BLaER1 treated with 17β-estradiol and CSF1 and Interleukin-3, amounts not matched to agents 10 nM and 100 nM (cell line): ENCODE results near the gene GJA9.

Source experiments
- H3K27ac ChIP-seq, 11 experiments: shearing (Covaris generic); formaldehyde crosslinking; 2 replicates each; pipeline ENCODE4 v1.8.1; 2022
- H3K27me3 ChIP-seq, 11 experiments: shearing (Covaris generic); formaldehyde crosslinking; 2 replicates each; pipeline ENCODE4 v1.8.1; 2022
- H3K36me3 ChIP-seq, 11 experiments: shearing (Covaris generic); formaldehyde crosslinking; 2 replicates each; pipeline ENCODE4 v1.8.1; 2022
- H3K4me1 ChIP-seq, 10 experiments: shearing (Covaris generic); formaldehyde crosslinking; 2 replicates each; pipeline ENCODE4 v1.8.1; 2022
- H3K4me2 ChIP-seq, 11 experiments: shearing (Covaris generic); formaldehyde crosslinking; 2 replicates each; pipeline ENCODE4 v1.8.1; 2022
- H3K4me3 ChIP-seq, 10 experiments: shearing (Covaris generic); formaldehyde crosslinking; 2 replicates each; pipeline ENCODE4 v1.8.1; 2022
- H3K9ac ChIP-seq, 11 experiments: shearing (Covaris generic); formaldehyde crosslinking; 2 replicates each; pipeline ENCODE4 v1.8.1; 2022
- H3K9me3 ChIP-seq, 11 experiments: shearing (Covaris generic); formaldehyde crosslinking; replicated peaks in 1 of 11; 2 replicates each; pipeline ENCODE4 v1.8.1; 2022
- H4K20me1 ChIP-seq, 11 experiments: shearing (Covaris generic); formaldehyde crosslinking; 2 replicates each; pipeline ENCODE4 v1.8.1; 2022
- Cebpa-rat ChIP-seq, 11 experiments: shearing (Covaris generic); IDR thresholded peaks; 2 replicates each; pipeline ENCODE4 v1.8.1; 2022

The GJA9 gene

GRCh38 chr1:38829368-38829767, 52.0 kb downstream of the GJA9 start:
- Histone ChIP-seq H3K9ac (no peak overlapping the region), H4K20me1 (no peaks in the 10 kb centered on the region), H3K27ac (no peak overlapping the region), H3K36me3 (no peaks in the 10 kb centered on the region), H3K9me3 (no peaks in the 10 kb centered on the region), H3K27me3 (no peaks in the 10 kb centered on the region), H3K4me2 (no peak overlapping the region), H3K4me1 (peaks cover 0 to 11% (median 7%) of the 10 kb centered on the region in 10 experiments; a peak in 18 of 20 replicates), H3K4me3 (no peak overlapping the region)
- no peak for TF ChIP-seq Cebpa-rat (IDR thresholded peaks at IDR 0.05)

GRCh38 chr1:38827318-38827717, 54.1 kb downstream of the GJA9 start:
- no peaks in the 10 kb centered on the region for H3K4me1 ChIP-seq
- H3K27me3 ChIP-seq = no peaks in the 10 kb centered on the region
- no peak for TF ChIP-seq Cebpa-rat (IDR thresholded peaks at IDR 0.05)
- H3K9ac ChIP-seq = no peak overlapping the region
- no peaks in the 10 kb centered on the region for H3K9me3 ChIP-seq
- H3K4me3 ChIP-seq = no peak overlapping the region
- 0 out of 22 replicates have a peak, but pooled peaks cover 0 to 6% (median 0%) of the 10 kb centered on the region in 11 experiments for H4K20me1 ChIP-seq
- no peak overlapping the region for H3K27ac ChIP-seq
- H3K4me2 ChIP-seq = no peak overlapping the region
- no peaks in the 10 kb centered on the region for H3K36me3 ChIP-seq

GRCh38 chr1:38826886-38827285, 54.5 kb downstream of the GJA9 start:
- H3K4me3 ChIP-seq = no peak overlapping the region
- H3K9ac ChIP-seq = no peak overlapping the region
- H3K4me1 ChIP-seq = no peaks in the 10 kb centered on the region
- H3K27me3 ChIP-seq = no peaks in the 10 kb centered on the region
- TF ChIP-seq Cebpa-rat (IDR thresholded peaks at IDR 0.05) = no peak
- H3K9me3 ChIP-seq = no peaks in the 10 kb centered on the region
- H4K20me1 ChIP-seq = 0 out of 22 replicates have a peak, but pooled peaks cover 0 to 6% (median 0%) of the 10 kb centered on the region in 11 experiments
- no peak overlapping the region for H3K27ac ChIP-seq
- no peaks in the 10 kb centered on the region for H3K36me3 ChIP-seq
- no peak overlapping the region for H3K4me2 ChIP-seq

GRCh38 chr1:38826262-38826661, 55.1 kb downstream of the GJA9 start:
- TF ChIP-seq Cebpa-rat (IDR thresholded peaks at IDR 0.05) = no peak
- no peaks in the 10 kb centered on the region for H3K9me3 ChIP-seq
- H3K36me3 ChIP-seq = no peaks in the 10 kb centered on the region
- no peaks in the 10 kb centered on the region for H3K4me1 ChIP-seq
- H3K27me3 ChIP-seq = 0 out of 22 replicates have a peak, but pooled peaks cover 0 to under 1% (median 0%) of the 10 kb centered on the region in 11 experiments
- no peak overlapping the region for H3K27ac ChIP-seq
- H3K4me2 ChIP-seq = no peak overlapping the region
- no peak overlapping the region for H3K4me3 ChIP-seq
- 0 out of 22 replicates have a peak, but pooled peaks cover 0 to 6% (median 0%) of the 10 kb centered on the region in 11 experiments for H4K20me1 ChIP-seq
- no peak overlapping the region for H3K9ac ChIP-seq
